Neuronal stem cell (in vitro differentiated cells): ENCODE measurements around the gene AHDC1.

Experiments
- DNase-seq: peaks from one replicate; pipeline ENCODE4 v3.0.0-alpha.2; 2013; ENCODE audit warnings: low spot score
- H2AFZ ChIP-seq: one replicate; pipeline ENCODE4 v1.6.1; 2013; ENCODE audit warnings: mild to moderate bottlenecking, low read length, inconsistent platforms
- H2AK5ac ChIP-seq: 2 replicates; pipeline ENCODE4 v1.6.1; 2013; ENCODE audit warnings: low read depth, mild to moderate bottlenecking, inconsistent platforms, low read length, moderate library complexity, mixed read lengths
- H2BK120ac ChIP-seq: 2 replicates; pipeline ENCODE4 v1.6.1; 2013; ENCODE audit warnings: low read depth, mild to moderate bottlenecking, inconsistent platforms, low read length, moderate library complexity, mixed read lengths
- H2BK12ac ChIP-seq: one replicate; pipeline ENCODE4 v1.6.1; 2013; ENCODE audit warnings: low read length, inconsistent platforms
- H2BK15ac ChIP-seq: 2 replicates; pipeline ENCODE4 v1.6.1; 2013; ENCODE audit warnings: mild to moderate bottlenecking, low read length, inconsistent platforms, mixed read lengths
- H2BK5ac ChIP-seq: one replicate; pipeline ENCODE4 v1.6.1; 2013; ENCODE audit warnings: inconsistent platforms, mild to moderate bottlenecking, low read length, moderate library complexity
- H3K14ac ChIP-seq: one replicate; pipeline ENCODE4 v1.6.1; 2013; ENCODE audit warnings: low read length, inconsistent platforms
- H3K18ac ChIP-seq: 2 replicates; pipeline ENCODE4 v1.6.1; 2013; ENCODE audit warnings: low read length, inconsistent platforms
- H3K23ac ChIP-seq: 2 replicates; pipeline ENCODE4 v1.6.1; 2013; ENCODE audit warnings: low read depth, mild to moderate bottlenecking, mixed read lengths, low read length, inconsistent platforms; ENCODE audit not compliant: poor library complexity
- H3K27ac ChIP-seq: replicated peaks from 3 replicates; pipeline ENCODE4 v1.5.1; 2013; ENCODE audit warnings: low read length, inconsistent platforms
- H3K27me3 ChIP-seq, 3 experiments: 2 replicates each; pipeline ENCODE4 v1.6.1; 2013; ENCODE audit warnings: low read length in 3 of 3, mild to moderate bottlenecking in 2 of 3, inconsistent platforms in 1 of 3, low read depth in 1 of 3, mixed read lengths in 1 of 3, moderate library complexity in 1 of 3; ENCODE audit not compliant: control insufficient read depth in 3 of 3, insufficient read depth in 3 of 3
- H3K36me3 ChIP-seq, 2 donors: replicated peaks in 1 of 2; 2 replicates each; pipeline ENCODE4 v1.6.1; 2013; ENCODE audit warnings: low read length in 2 of 2; ENCODE audit not compliant: control insufficient read depth in 2 of 2, insufficient read depth in 2 of 2
- H3K4ac ChIP-seq: 2 replicates; pipeline ENCODE4 v1.6.1; 2013; ENCODE audit warnings: inconsistent platforms, mild to moderate bottlenecking, low read length, moderate library complexity
- H3K4me1 ChIP-seq, 2 donors: 1 replicate in 1 of 2; 2 replicates in 1 of 2; pipeline ENCODE4 v1.6.1; 2013; ENCODE audit warnings: low read length in 2 of 2, low read depth in 1 of 2; ENCODE audit not compliant: control insufficient read depth in 2 of 2, insufficient read depth in 1 of 2
- H3K4me2 ChIP-seq: one replicate; pipeline ENCODE4 v1.6.1; 2013; ENCODE audit warnings: mild to moderate bottlenecking, low read length, inconsistent platforms; ENCODE audit not compliant: insufficient read depth, poor library complexity, severe bottlenecking
- H3K4me3 ChIP-seq, 2 donors: 2 replicates each; pipeline ENCODE4 v1.5.1; 2013; ENCODE audit warnings: low read length in 2 of 2, mild to moderate bottlenecking in 2 of 2, inconsistent platforms in 1 of 2, moderate library complexity in 1 of 2
- H3K79me1 ChIP-seq: one replicate; pipeline ENCODE4 v1.6.1; 2013; ENCODE audit warnings: low read depth, mild to moderate bottlenecking, inconsistent platforms, low read length, moderate library complexity
- H3K9ac ChIP-seq: one replicate; pipeline ENCODE4 v1.6.1; 2013; ENCODE audit warnings: mild to moderate bottlenecking, low read depth, low read length, inconsistent platforms; ENCODE audit not compliant: poor library complexity
- H3K9me3 ChIP-seq, 2 donors: replicated peaks in 1 of 2; 2 replicates each; pipeline versions ENCODE3 to v1.6.1; 2013; ENCODE audit warnings: low read length in 2 of 2, mild to moderate bottlenecking in 2 of 2, inconsistent platforms in 1 of 2, low read depth in 1 of 2, mixed read lengths in 1 of 2, moderate library complexity in 1 of 2; ENCODE audit not compliant: control insufficient read depth in 2 of 2, insufficient read depth in 1 of 2
- H4K8ac ChIP-seq: one replicate; pipeline ENCODE4 v1.6.1; 2013; ENCODE audit warnings: low read depth, mild to moderate bottlenecking, inconsistent platforms, low read length, moderate library complexity
- H4K91ac ChIP-seq: one replicate; pipeline ENCODE4 v1.6.1; 2013; ENCODE audit warnings: low read length, low read depth, mild to moderate bottlenecking, inconsistent platforms; ENCODE audit not compliant: poor library complexity
- WGBS, 2 donors: extraction: QIAGEN DNeasy Blood & Tissue Kit; methylation state at CpG; one replicate each; pipeline ENCODE4 v1.1.7; 2013; ENCODE audit warnings: missing lambda C conversion rate in 2 of 2, mixed read lengths in 1 of 2; ENCODE audit not compliant: insufficient read length in 2 of 2, insufficient replicate concordance in 1 of 2; ENCODE audit errors: extremely low coverage in 2 of 2; 5-methylcytosine and 5-hydroxymethylcytosine counted together

AHDC1 gene

GRCh38 chr1:27594564-27595510, 9.1 kb downstream of the AHDC1 start:
- H3K4ac ChIP-seq = peak overlapping the region; percentile 2
- H2BK120ac ChIP-seq = peak overlapping the region; percentile 88
- peak overlapping the region; percentile 91 for H3K27ac ChIP-seq
- H3K4me2 ChIP-seq = peak overlapping the region; percentile 19
- no CpG with 5 or more reads among the region's 17 CpGs for WGBS, 2 donors
- H2BK12ac ChIP-seq = peak overlapping the region; percentile 27
- no peak for DNase-seq
- H2AK5ac ChIP-seq = peak overlapping the region; percentile 85
- H3K27me3 ChIP-seq = no peaks in the 10 kb centered on the region
- no peak overlapping the region for H2AFZ ChIP-seq
- H3K23ac ChIP-seq = peak overlapping the region; percentile 47
- peak overlapping the region; percentile 19 for H2BK5ac ChIP-seq
- H3K79me1 ChIP-seq = peaks cover 60% of the 10 kb centered on the region
- H3K4me3 ChIP-seq = peak overlapping the region in 1 of 2 donors; percentile 1
- no peak overlapping the region for H4K8ac ChIP-seq
- H3K18ac ChIP-seq = peak overlapping the region; percentile 76
- H3K9ac ChIP-seq = peak overlapping the region; percentile 65
- peak overlapping the region; percentile 41 for H2BK15ac ChIP-seq
- H3K14ac ChIP-seq = no peak overlapping the region
- H3K9me3 ChIP-seq = no peaks in the 10 kb centered on the region
- peaks cover 4 to 42% of the 10 kb centered on the region in 2 donors for H3K36me3 ChIP-seq
- peaks cover 85 to 93% of the 10 kb centered on the region in 2 donors for H3K4me1 ChIP-seq
- no peak overlapping the region for H4K91ac ChIP-seq

DNA sequence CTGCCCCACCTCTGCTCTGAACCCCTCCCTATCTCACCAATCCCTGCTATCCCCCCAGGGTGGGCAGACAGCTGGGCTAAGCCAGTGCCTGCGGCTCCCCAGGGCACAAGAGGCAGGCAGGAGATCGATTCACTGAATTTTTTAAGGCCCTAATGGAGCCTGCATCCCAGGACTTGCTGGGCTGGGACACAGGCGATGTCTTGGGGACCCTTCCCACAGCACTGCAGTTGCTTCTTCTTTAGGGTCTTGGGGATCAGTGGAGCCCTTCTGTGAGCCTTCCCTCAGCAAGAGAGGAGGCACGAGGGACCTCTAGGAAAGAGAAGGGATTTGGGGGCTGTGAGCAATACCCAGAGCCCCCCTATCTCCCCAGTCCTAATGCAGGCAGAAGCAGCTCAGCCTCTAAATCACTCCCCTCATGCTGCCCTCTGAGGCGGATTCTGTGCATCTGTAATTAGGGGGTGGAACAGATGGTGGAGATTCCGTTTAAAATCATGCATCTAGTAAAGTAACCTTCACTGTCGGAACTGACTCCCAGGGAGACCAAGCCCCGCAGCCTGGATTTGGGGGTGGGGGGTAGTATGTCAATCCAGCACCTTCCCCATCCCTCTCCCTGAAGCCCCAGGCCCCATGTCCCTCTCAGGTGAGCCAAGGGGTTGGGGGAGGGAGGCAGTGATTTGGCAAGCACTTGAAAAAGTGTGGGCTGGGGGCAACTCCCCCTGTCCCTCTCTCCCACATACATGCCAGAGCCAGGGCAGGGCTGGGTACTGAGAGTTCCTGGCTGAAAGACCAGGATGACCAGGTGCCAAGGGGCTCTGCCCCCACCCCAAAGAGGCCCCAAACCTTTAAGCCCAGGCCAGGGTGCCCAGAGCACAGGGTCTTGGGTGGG, 10.0 kb downstream of the AHDC1 start:
- peaks cover 57% of the 10 kb centered on the region for H3K79me1 ChIP-seq
- peak overlapping the region; percentile 79 for H3K4ac ChIP-seq
- peak overlapping the region; percentile 41 for H2BK15ac ChIP-seq
- H2BK12ac ChIP-seq = peak overlapping the region; percentile 89
- peak overlapping the region; percentile 96 for H3K18ac ChIP-seq
- peak overlapping the region; percentile 88 for H2BK120ac ChIP-seq
- DNase-seq = no peak
- peak overlapping the region; percentile 28 for H3K23ac ChIP-seq
- no peaks in the 10 kb centered on the region for H3K9me3 ChIP-seq
- H3K27ac ChIP-seq = peak overlapping the region; percentile 91
- WGBS, 2 donors = no CpG with 5 or more reads among the region's 8 CpGs
- no peak overlapping the region for H3K4me3 ChIP-seq
- peak overlapping the region; percentile 66 for H3K4me2 ChIP-seq
- H4K91ac ChIP-seq = peak overlapping the region; percentile 68
- peak overlapping the region; percentile 98 for H2AK5ac ChIP-seq
- no peak overlapping the region for H4K8ac ChIP-seq
- peaks cover 9 to 52% of the 10 kb centered on the region in 2 donors for H3K36me3 ChIP-seq
- peak overlapping the region; percentile 72 for H3K14ac ChIP-seq
- no peak overlapping the region for H2AFZ ChIP-seq
- H3K9ac ChIP-seq = peak overlapping the region; percentile 70
- H3K27me3 ChIP-seq = no peaks in the 10 kb centered on the region
- peak overlapping the region; percentile 97 for H2BK5ac ChIP-seq
- H3K4me1 ChIP-seq = peaks cover 75 to 90% of the 10 kb centered on the region in 2 donors

DNA sequence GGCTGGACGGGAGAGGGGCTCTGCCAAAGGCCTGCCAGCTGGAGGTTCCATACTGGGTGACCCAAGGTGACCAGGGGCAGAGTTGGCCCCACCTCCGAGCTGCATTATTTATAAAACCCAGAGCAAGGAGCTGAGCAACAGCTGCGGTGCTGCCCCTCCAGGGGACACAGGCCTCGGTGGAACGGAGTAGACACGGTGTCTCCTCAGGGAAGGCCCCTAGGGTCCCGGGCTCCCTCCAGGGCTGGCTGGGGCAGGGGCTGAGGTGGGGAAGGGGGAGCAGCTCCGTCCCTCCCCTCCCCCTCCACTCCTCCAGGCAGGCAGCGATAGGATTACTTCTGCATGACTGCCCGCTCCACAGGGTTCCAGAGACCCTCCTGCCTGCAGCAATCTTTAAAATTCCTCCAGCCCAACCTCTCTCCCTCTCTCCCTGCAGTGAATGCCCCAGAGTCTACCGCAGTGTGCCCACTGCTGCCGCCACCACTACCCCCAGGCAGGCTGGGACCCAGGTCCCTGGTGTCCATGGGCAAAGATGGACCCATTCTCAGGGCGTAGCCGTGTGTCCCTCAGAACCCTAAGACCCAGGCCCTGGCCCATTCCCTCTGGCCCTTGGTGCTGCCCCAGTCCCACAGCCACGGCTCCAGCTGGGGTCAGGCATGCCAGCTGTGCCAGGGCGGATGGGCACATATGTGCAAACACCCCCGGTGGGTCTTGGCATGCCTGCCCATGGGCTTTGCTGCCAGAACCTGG, 10.8 kb downstream of the AHDC1 start:
- peak overlapping the region; percentile 68 for H4K91ac ChIP-seq
- H3K4me2 ChIP-seq = peak overlapping the region; percentile 66
- no peak overlapping the region for H4K8ac ChIP-seq
- peak overlapping the region; percentile 72 for H3K14ac ChIP-seq
- peak overlapping the region; percentile 97 for H2BK5ac ChIP-seq
- H3K18ac ChIP-seq = peak overlapping the region; percentile 96
- H3K9me3 ChIP-seq = no peaks in the 10 kb centered on the region
- peak overlapping the region; percentile 83 for H3K9ac ChIP-seq
- H3K4me1 ChIP-seq = peaks cover 71 to 82% of the 10 kb centered on the region in 2 donors
- H2AK5ac ChIP-seq = peak overlapping the region; percentile 98
- peaks cover 16 to 60% of the 10 kb centered on the region in 2 donors for H3K36me3 ChIP-seq
- DNase-seq = no peak
- peak overlapping the region; percentile 28 for H3K23ac ChIP-seq
- peak overlapping the region; percentile 91 for H3K27ac ChIP-seq
- no CpG with 5 or more reads among the region's 17 CpGs for WGBS, 2 donors
- H2AFZ ChIP-seq = no peak overlapping the region
- peak overlapping the region; percentile 79 for H3K4ac ChIP-seq
- H3K27me3 ChIP-seq = no peaks in the 10 kb centered on the region
- H3K79me1 ChIP-seq = peaks cover 55% of the 10 kb centered on the region
- peak overlapping the region; percentile 88 for H2BK120ac ChIP-seq
- peak overlapping the region; percentile 71 for H2BK15ac ChIP-seq
- H2BK12ac ChIP-seq = peak overlapping the region; percentile 89
- peak overlapping the region in 1 of 2 donors; percentile 36 for H3K4me3 ChIP-seq
